HG02840 (cell line): ENCODE measurements around the gene OAS2.

ENCODE experiments used
- ATAC-seq: cut with Tn5 transposase; IDR thresholded peaks from one replicate; pipeline ENCODE4 v1.9.1; 2021; ENCODE audit warnings: mild to moderate bottlenecking, moderate library complexity, moderate number of reproducible peaks; ENCODE audit not compliant: unreplicated experiment, low FRiP score

OAS2 gene, protein sequence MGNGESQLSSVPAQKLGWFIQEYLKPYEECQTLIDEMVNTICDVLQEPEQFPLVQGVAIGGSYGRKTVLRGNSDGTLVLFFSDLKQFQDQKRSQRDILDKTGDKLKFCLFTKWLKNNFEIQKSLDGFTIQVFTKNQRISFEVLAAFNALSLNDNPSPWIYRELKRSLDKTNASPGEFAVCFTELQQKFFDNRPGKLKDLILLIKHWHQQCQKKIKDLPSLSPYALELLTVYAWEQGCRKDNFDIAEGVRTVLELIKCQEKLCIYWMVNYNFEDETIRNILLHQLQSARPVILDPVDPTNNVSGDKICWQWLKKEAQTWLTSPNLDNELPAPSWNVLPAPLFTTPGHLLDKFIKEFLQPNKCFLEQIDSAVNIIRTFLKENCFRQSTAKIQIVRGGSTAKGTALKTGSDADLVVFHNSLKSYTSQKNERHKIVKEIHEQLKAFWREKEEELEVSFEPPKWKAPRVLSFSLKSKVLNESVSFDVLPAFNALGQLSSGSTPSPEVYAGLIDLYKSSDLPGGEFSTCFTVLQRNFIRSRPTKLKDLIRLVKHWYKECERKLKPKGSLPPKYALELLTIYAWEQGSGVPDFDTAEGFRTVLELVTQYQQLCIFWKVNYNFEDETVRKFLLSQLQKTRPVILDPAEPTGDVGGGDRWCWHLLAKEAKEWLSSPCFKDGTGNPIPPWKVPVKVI

GRCh38 chr12:112978163-112979040 is at the start of gene OAS2:
Gene OAS2 (plus strand): TSS chr12:112978519. CDS start chr12:112978609, 90 bp downstream.
- ATAC-seq, result peak; percentile 86

- no peak for ATAC-seq
These were observed 49.3 kb upstream of the OAS2 start for GRCh38 chr12:112928978-112929377.

- ATAC-seq, result no peak
These were observed 48.6 kb upstream of the OAS2 start for GRCh38 chr12:112929715-112930114.

DNA sequence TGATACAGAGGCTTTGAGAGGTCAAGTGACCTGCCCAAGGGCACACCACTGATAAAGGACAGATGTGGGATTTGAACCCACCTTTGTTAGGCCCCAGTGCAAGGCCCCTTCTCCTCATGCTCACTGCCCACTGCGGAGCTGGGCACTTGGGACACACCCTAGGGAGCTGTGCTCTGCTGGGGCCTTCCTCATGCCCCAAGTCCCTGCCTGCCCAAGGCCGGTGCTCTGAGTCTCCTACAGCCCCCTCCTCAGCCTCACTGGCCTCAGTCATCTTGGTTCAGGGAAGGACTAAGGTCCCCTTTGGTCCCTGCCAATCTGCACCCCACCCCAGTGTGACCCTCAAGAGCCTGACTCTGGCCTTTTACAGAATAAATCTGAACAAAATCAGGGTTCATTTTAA is 48.0 kb upstream of the OAS2 start:
- ATAC-seq, result no peak

- no peak for ATAC-seq
These were observed 45.7 kb upstream of the OAS2 start for GRCh38 chr12:112932485-112933128.

GRCh38 chr12:112933129-112933505 is 45.2 kb upstream of the OAS2 start:
- no peak for ATAC-seq

DNA sequence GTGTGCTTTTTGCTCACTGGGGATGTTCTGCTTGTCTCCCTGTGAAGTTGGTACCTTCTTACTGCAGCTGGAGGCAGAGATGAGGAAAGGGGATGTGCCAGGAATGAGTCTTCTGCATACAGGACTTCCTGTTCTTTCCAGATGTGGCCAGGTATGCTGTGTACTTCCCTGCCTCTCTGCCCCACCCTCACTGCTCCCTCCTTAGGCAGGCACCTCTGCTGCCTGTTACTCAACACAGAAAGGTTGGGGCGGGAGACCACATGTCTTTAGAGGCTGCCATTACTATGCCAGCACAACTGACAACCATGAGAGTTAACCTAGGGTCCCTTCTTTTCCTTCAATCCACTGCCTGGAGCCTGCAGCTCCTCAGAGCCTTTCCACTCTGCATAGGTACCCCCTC is 42.1 kb upstream of the OAS2 start:
- no peak for ATAC-seq

DNA sequence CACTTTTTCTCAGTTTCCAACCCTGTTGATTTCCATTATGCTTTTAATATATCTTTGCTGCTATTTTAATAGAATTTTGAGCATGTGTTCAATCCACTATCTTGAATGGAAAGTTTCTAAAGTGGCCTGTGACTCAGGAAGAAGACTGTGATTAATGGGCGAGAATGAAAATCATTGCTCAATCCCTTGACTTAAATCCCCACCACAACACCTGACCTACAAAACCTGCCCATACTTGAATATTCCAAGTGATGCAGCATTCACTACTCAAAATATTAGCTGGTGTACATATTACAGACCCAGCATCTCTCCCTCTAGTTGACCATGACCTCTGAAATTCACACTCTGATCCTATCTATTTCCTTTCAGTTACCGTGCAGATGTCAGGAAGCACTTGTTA is 41.4 kb upstream of the OAS2 start:
- ATAC-seq, result no peak

GRCh38 chr12:112937741-112938719 is 40.3 kb upstream of the OAS2 start, which contains the start of gene OAS3:
Gene OAS3 (plus strand): TSS chr12:112938474. CDS start chr12:112938531, 57 bp downstream.
- no peak for ATAC-seq

DNA sequence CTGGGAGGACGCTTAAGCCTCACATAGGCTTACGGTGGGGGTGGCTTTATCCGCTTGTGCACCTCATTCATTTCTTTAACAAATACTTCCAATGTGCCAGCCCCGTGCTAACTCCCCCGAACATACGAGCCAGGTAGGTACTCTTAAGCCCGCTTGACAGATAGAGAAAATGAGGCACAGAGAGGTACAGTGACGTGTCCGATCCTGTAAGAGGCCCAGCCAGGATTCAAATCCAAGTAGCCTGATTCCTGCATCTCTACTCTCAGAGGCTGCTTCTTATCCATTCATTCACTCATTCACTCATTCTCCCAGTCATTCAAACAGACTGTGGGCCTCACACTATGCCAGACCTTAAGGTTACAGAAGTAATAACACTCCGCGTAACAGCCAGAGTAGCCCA is 39.6 kb upstream of the OAS2 start:
- no peak for ATAC-seq

DNA sequence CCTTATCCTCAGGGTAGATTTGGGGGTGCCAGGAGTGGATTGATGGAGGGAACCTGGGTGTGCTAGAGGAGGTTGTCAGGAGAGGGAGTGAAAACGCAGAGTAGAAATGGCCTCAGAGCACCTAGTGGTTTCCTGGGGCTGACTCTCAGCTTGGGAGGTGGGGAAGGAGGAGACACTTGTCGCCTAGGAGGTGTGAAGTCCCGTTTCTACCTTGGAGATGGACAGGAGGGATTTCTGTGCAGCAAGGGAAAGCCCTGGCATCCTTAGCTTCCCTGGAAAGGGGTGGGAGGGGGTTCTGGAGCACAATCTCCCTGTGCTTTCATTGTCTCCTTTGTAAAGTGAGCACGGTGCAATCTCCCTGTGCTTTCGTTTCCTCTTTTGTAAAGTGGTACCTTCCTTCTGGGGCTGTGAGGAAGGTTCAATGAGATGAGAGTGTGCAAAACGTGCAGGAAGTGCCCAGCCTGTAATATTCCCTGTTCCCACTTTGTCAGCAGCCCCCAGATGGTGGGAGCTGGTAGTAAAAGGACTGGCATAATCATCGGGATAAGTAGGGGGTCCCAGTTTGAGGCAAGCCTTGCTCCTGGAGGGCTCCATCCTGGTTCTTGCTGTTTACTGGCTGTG is 38.4 kb upstream of the OAS2 start:
- ATAC-seq, result peak; percentile 55

- ATAC-seq, result no peak
These were observed 36.6 kb upstream of the OAS2 start for GRCh38 chr12:112941528-112942335.

- ATAC-seq, result no peak
These were observed 35.7 kb upstream of the OAS2 start for GRCh38 chr12:112942572-112942971.

DNA sequence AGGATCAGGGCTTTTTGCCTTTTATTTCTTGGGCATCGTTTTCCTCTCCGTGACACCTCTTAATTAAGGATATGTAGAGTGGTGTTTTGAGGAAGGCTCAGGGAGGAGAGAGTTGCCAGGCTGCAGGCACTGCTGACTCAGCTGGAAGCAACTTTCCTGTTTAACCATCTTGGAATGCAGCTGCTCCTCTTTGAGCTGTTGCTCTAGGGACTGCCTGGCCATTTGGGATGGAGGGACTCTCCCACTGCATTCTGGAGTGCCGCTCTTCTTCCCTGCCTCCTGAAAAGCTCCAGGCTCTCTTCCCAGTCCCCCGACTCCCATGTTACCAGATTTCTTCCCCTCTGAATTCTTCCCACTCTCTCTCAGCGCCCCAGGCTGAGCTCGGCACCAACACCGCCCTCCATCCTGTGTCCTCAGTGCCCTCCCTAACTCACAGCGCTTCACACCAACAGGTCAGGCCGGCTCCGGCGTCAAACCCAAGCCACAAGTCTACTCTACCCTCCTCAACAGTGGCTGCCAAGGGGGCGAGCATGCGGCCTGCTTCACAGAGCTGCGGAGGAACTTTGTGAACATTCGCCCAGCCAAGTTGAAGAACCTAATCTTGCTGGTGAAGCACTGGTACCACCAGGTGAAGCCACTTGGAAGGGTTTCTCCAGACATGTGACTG is 34.2 kb upstream of the OAS2 start:
- no peak for ATAC-seq

GRCh38 chr12:112945515-112945914 is 32.8 kb upstream of the OAS2 start:
- no peak for ATAC-seq

- ATAC-seq, result no peak
These were observed 31.9 kb upstream of the OAS2 start for GRCh38 chr12:112946236-112947000.

DNA sequence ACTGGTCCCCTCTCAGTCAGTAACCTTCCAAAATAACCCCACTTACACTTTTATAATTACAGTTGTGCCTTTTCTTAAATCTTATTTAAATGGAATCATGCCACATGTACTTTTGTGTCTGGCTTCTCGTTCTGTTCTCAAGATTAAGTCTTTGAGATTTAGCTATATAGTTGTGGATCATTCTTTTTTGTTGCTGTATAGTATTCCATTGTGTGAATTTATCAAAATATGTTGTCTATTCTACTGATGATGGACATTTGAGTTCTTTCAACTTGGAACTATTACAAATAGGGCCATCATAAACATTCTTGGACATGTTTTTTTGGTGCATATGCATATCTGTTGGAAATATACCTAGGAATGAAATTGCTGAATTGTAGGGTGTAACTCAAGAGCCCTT is 31.0 kb upstream of the OAS2 start:
- ATAC-seq, result no peak
